GM06990 (cell line): Measurements from ENCODE around the gene ARHGAP26.
A peak's percentile ranks its signal among the peaks of the same experiment; 100 is the strongest.

Experiments used
- DNase-seq: peaks from one replicate; pipeline ENCODE4 v3.0.0-alpha.2; 2011; ENCODE audit not compliant: insufficient read length; ENCODE audit errors: extremely low read depth
- H3K27me3 ChIP-seq: replicated peaks from 2 replicates; pipeline ENCODE4 v1.6.0; 2011; ENCODE audit warnings: low read length; ENCODE audit not compliant: control insufficient read depth, insufficient read depth
- H3K36me3 ChIP-seq: 2 replicates; pipeline ENCODE4 v1.5.1; 2011; ENCODE audit warnings: low read length; ENCODE audit not compliant: control insufficient read depth, insufficient read depth
- H3K4me3 ChIP-seq: replicated peaks from 2 replicates; pipeline ENCODE4 v1.5.1; 2011; ENCODE audit warnings: low read depth, mild to moderate bottlenecking, control low read depth, low read length
- TF ChIP-seq, protein P1 (sequence below): IDR thresholded peaks from 2 replicates; pipeline ENCODE4 v1.5.1; 2011; ENCODE audit warnings: low read length, control low read depth, mild to moderate bottlenecking, inconsistent platforms; ENCODE audit not compliant: insufficient read depth, poor library complexity, severe bottlenecking

ARHGAP26 gene

GRCh38 chr5:143215690-143216089 lies 445.5 kb downstream of the ARHGAP26 start:
- TF ChIP-seq, protein P1, sequence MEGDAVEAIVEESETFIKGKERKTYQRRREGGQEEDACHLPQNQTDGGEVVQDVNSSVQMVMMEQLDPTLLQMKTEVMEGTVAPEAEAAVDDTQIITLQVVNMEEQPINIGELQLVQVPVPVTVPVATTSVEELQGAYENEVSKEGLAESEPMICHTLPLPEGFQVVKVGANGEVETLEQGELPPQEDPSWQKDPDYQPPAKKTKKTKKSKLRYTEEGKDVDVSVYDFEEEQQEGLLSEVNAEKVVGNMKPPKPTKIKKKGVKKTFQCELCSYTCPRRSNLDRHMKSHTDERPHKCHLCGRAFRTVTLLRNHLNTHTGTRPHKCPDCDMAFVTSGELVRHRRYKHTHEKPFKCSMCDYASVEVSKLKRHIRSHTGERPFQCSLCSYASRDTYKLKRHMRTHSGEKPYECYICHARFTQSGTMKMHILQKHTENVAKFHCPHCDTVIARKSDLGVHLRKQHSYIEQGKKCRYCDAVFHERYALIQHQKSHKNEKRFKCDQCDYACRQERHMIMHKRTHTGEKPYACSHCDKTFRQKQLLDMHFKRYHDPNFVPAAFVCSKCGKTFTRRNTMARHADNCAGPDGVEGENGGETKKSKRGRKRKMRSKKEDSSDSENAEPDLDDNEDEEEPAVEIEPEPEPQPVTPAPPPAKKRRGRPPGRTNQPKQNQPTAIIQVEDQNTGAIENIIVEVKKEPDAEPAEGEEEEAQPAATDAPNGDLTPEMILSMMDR = no peak
- Histone ChIP-seq H3K27me3 (no peaks in the 10 kb centered on the region), H3K4me3 (no peak overlapping the region), H3K36me3 (no peaks in the 10 kb centered on the region)
- DNase-seq = no peak

DNA sequence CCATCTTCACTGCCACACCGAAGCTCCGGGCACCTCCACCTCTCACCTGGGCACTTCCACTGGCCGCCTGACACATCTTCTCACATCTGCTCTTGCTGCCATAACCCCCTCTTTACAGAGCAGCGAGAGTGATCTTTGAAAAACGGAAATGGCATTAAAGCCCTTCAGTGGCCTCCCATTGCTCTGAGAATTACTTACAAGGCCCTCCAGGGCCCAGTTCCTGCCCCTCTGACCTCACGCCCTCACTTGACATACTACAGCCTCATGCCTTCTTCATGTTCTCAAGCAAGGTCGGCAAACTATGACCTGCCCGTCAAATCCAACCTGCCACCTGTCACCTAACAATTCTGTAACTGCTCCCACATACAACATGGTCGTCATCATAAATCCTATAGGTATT lies 446.0 kb downstream of the ARHGAP26 start:
- H3K36me3 ChIP-seq = no peaks in the 10 kb centered on the region

GRCh38 chr5:143217065-143217803 lies 447.1 kb downstream of the ARHGAP26 start:
- Histone ChIP-seq H3K4me3 (no peak overlapping the region), H3K36me3 (no peaks in the 10 kb centered on the region), H3K27me3 (no peaks in the 10 kb centered on the region)
- DNase-seq = no peak
- TF ChIP-seq, protein P1 = no peak

More for the DNA sequence above, 446.0 kb downstream of the ARHGAP26 start:
- TF ChIP-seq, protein P1 = no peak
- no peak for DNase-seq
- no peaks in the 10 kb centered on the region for H3K27me3 ChIP-seq
- no peak overlapping the region for H3K4me3 ChIP-seq

- Histone ChIP-seq H3K36me3 (no peaks in the 10 kb centered on the region), H3K27me3 (no peaks in the 10 kb centered on the region), H3K4me3 (no peak overlapping the region)
- TF ChIP-seq, protein P1 = no peak
- peak; percentile 71 for DNase-seq
Measured at GRCh38 chr5:143217804-143218160, 447.6 kb downstream of the ARHGAP26 start.

DNA sequence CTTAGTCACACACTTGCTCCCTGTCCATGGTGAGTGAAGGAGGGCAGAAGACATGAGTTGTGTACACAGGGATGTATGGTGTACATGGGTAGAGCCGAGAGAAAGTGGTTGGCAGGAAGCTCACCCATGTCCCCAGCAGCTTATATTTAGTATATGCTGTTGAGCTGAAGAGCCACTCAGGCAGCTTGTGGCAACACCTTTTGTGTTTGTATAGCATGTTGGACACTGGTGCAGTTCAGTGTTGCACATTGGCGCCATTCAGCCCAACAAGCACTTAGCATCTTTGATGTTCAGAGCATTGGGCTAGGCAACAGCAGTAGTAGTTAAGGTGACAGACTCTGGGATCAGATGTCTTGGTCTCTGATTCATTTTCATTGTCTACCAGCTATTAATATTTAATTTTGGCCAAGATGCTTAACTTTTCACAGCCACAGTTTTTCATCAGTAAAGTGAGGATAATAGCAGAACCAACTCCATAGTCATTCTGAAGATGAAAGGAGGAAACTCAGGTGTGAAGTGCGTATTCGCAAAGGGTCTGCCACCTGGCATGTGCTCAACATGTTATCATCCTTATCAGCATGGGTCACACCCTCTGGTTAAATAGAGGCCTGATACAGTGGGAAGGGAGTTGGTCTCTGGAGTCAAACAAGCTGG lies 448.5 kb downstream of the ARHGAP26 start:
- Histone ChIP-seq H3K4me3 (no peak overlapping the region), H3K36me3 (no peaks in the 10 kb centered on the region), H3K27me3 (no peaks in the 10 kb centered on the region)
- no peak for DNase-seq
- TF ChIP-seq, protein P1 = no peak
